ENCODE measurements around the gene QARS1. TPM values are rescaled to one million over a fixed set of nuclear protein-coding genes. Genes with fewer than 3 reads are reported as not detected.

Gene QARS1
- total and polyA plus RNA-seq, 2 of the 13 experiments (the other 11 are each of a cell fraction or from before 2014, with no cell fraction given), result 307 to 327 TPM

DNA sequence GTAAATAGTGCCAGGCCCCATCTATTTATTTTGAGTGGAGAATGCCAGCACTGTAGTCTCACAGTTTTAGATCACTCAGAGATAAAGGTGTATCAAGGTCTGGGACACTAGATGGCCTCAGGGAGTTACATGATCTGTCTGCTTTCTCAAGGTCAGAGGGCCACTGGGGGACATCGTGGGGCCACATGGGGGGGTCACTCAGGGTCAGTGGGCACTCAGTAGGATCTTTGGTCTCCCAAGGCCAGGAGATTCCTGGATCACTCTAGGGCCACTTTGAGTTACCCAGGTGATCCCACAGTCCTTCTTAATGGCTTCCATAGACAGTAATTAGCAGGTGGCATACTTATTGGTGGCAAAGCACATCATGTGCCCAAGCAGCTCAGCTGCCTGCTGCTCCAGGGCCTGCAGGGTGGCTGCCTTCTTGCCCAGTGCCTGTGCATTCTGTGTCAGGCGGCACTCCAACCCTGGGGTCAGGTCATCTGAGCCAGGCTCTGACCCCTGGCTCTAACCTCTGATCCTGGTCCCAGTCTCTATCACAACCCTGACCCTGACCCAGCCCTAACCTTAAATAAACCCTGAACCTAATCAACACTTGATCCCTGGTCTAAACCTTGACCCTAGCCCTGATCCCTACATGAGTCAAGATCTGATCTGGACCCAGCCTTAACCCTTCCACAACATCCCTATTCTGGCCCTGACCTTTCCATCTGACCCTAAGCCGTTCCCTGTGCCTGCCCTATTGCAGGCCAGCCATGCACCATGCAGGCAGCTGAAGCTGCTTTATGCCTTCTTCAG, 30.1 kb upstream of the QARS1 start (continued):
- TF ChIP-seq ARHGAP35 (CRISPR knock-in tag; IDR thresholded peaks at IDR 0.05; ENCODE audit: borderline replicate concordance) (no peak), ZNF263 (CRISPR knock-in tag; IDR thresholded peaks at IDR 0.05) (no peak), ZKSCAN5 (CRISPR knock-in tag; IDR thresholded peaks at IDR 0.05) (no peak), FLYWCH1 (CRISPR knock-in tag; IDR thresholded peaks at IDR 0.05) (no peak), RAD21 (CRISPR knock-in tag; IDR thresholded peaks at IDR 0.05) (no peak), ZNF619 (CRISPR knock-in tag; IDR thresholded peaks at IDR 0.05) (no peak), ZFYVE20 (CRISPR knock-in tag; IDR thresholded peaks at IDR 0.05; ENCODE audit: borderline replicate concordance, low read depth) (no peak), ZNF34 (CRISPR knock-in tag; IDR thresholded peaks at IDR 0.05; ENCODE audit: borderline replicate concordance) (no peak), KLF13 (CRISPR knock-in tag; IDR thresholded peaks at IDR 0.05) (no peak), DR1 (CRISPR knock-in tag; IDR thresholded peaks at IDR 0.05) (no peak), SP140L (CRISPR knock-in tag; IDR thresholded peaks at IDR 0.05; ENCODE audit: borderline replicate concordance) (no peak), RBM22 (optimal IDR thresholded peaks at IDR 0.05; ENCODE audit: low read length) (no peak), NR2F1 (CRISPR knock-in tag; IDR thresholded peaks at IDR 0.05) (peak; percentile 92 to 96), JUNB (CRISPR knock-in tag; IDR thresholded peaks at IDR 0.05; ENCODE audit: borderline replicate concordance) (no peak), ZFP36 (IDR thresholded peaks at IDR 0.05; ENCODE audit: borderline replicate concordance, low read depth, low read length, partially characterized antibody) (no peak), ZNF496 (CRISPR knock-in tag; IDR thresholded peaks at IDR 0.05; ENCODE audit: insufficient replicate concordance) (no peak), CCDC6 (CRISPR knock-in tag; IDR thresholded peaks at IDR 0.05) (no peak), ELF4 (CRISPR knock-in tag; IDR thresholded peaks at IDR 0.05; ENCODE audit: borderline replicate concordance) (no peak), SATB2 (CRISPR knock-in tag; IDR thresholded peaks at IDR 0.05) (no peak), EEA1 (CRISPR knock-in tag; IDR thresholded peaks at IDR 0.05; ENCODE audit: borderline replicate concordance) (no peak), SRSF1 (optimal IDR thresholded peaks at IDR 0.05; ENCODE audit: low read depth, low read length) (no peak), ZNF264 (CRISPR knock-in tag; IDR thresholded peaks at IDR 0.05) (no peak), SNAI1 (CRISPR knock-in tag; IDR thresholded peaks at IDR 0.05; ENCODE audit: borderline replicate concordance) (no peak), HNRNPUL1 (IDR thresholded peaks at IDR 0.05; ENCODE audit: low read depth, low read length) (no peak), ZFAT (CRISPR knock-in tag; conservative IDR thresholded peaks at IDR 0.05) (no peak)
- TF ChIP-seq, protein P1, sequence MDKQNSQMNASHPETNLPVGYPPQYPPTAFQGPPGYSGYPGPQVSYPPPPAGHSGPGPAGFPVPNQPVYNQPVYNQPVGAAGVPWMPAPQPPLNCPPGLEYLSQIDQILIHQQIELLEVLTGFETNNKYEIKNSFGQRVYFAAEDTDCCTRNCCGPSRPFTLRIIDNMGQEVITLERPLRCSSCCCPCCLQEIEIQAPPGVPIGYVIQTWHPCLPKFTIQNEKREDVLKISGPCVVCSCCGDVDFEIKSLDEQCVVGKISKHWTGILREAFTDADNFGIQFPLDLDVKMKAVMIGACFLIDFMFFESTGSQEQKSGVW (CRISPR knock-in tag; IDR thresholded peaks at IDR 0.05; ENCODE audit: borderline replicate concordance), result no peak
- TF ChIP-seq, protein P2, sequence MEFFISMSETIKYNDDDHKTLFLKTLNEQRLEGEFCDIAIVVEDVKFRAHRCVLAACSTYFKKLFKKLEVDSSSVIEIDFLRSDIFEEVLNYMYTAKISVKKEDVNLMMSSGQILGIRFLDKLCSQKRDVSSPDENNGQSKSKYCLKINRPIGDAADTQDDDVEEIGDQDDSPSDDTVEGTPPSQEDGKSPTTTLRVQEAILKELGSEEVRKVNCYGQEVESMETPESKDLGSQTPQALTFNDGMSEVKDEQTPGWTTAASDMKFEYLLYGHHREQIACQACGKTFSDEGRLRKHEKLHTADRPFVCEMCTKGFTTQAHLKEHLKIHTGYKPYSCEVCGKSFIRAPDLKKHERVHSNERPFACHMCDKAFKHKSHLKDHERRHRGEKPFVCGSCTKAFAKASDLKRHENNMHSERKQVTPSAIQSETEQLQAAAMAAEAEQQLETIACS (CRISPR knock-in tag; IDR thresholded peaks at IDR 0.05), result no peak
- TF ChIP-seq, protein P3, sequence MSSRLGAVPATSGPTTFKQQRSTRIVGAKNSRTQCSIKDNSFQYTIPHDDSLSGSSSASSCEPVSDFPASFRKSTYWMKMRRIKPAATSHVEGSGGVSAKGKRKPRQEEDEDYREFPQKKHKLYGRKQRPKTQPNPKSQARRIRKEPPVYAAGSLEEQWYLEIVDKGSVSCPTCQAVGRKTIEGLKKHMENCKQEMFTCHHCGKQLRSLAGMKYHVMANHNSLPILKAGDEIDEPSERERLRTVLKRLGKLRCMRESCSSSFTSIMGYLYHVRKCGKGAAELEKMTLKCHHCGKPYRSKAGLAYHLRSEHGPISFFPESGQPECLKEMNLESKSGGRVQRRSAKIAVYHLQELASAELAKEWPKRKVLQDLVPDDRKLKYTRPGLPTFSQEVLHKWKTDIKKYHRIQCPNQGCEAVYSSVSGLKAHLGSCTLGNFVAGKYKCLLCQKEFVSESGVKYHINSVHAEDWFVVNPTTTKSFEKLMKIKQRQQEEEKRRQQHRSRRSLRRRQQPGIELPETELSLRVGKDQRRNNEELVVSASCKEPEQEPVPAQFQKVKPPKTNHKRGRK (CRISPR knock-in tag; IDR thresholded peaks at IDR 0.05), result no peak
